HG03520 (cell line): ENCODE measurements around the gene MINDY4.
"Not testable (repeated sequence)": the region's sequence is repeated elsewhere in the genome, so short reads cannot be mapped to it uniquely, and the experiment has no call there.

Experiments used
- ATAC-seq: cut with Tn5 transposase; IDR thresholded peaks from one replicate; pipeline ENCODE4 v1.9.1; 2021; ENCODE audit warnings: mild to moderate bottlenecking, moderate library complexity; ENCODE audit not compliant: unreplicated experiment

The MINDY4 gene

DNA sequence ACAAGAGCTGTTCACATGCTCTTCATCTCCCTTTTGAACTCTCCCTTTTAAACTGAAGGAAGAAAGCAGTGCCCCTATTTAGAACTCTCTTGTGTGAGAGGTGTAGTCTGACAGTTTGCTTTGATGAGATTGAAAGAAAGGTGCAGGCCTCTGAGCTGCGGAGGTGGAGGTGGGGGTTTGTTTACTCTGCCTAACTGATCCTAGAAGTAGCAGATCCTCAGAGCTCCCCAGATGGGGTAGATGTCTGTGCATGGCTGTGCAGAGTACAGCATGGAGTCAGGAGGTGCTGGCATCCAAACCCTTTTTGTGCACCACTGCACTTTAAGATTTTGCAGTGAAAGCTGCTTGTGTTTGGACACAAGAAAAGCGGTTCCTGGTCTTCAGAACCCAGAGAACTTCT, 58.3 kb downstream of the MINDY4 start:
- ATAC-seq, result no peak

DNA sequence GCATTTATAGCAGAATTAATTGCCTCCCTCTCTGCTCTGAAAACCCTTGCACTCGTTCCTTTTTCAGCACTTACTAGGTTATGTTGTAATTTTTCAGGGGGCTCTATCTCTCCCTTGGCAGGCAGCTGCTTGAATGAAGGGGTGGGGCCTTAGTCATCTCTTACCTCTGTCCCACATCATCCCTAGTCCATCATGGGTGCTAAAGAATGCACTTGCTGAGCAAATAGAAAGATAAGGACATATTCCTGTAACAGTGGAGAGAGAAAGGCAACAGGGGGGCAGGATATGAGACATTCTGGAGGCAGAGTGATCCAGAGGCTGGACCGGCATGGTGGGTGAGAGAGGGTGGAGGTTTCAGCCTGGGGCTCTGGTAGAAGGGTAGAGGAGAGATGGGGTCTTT, 60.0 kb downstream of the MINDY4 start:
- ATAC-seq, result no peak

DNA sequence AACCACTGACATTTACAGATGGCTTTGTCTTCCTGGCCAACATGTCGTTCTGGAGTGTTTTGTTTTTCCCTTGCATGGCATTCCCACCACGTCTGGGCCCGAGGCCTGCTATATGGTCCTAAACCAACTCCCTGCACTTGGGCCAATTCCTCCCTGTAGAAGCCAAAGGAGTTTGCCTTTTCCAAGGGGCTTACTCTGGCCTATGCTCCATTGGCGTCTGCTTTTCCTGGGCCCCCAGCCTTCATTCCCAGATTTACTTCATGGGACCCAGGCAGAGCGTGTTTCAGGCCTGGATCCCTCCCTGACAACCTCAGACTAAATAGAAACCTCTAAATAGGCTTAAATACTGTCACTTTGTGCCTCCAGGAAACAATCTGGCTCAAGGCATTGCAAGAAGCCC, 60.7 kb downstream of the MINDY4 start:
- no peak for ATAC-seq

DNA sequence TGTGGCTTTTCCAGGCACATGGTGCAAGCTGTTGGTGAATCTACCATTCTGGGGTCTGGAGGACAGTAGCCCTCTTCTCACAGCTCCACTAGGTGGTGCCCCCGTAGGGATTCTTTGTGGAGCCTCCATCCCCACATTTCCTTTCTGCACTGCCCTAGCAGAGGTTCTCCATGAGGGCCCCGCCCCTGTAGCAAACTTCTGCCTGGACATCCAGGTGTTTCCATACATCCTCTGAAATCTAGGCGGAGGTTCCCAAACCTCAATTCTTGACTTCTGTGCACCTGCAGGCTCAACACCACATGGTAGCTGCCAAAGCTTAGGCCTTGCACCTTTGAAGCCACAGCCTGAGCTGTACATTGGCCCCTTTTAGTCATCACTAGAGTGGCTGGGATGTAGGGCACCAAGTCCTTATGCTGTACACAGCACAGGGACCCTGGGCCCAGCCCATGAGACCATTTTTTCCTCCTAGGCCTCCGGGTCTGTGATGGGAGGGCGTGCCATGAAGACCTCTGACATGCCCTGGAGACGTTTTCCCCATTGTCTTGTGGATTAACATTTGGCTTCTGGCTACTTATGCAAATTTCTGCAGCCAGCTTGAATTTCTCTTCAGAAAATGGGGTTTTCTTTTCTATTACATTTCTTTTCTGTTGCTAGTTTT, 62.9 kb downstream of the MINDY4 start:
- ATAC-seq, result not testable (repeated sequence)

DNA sequence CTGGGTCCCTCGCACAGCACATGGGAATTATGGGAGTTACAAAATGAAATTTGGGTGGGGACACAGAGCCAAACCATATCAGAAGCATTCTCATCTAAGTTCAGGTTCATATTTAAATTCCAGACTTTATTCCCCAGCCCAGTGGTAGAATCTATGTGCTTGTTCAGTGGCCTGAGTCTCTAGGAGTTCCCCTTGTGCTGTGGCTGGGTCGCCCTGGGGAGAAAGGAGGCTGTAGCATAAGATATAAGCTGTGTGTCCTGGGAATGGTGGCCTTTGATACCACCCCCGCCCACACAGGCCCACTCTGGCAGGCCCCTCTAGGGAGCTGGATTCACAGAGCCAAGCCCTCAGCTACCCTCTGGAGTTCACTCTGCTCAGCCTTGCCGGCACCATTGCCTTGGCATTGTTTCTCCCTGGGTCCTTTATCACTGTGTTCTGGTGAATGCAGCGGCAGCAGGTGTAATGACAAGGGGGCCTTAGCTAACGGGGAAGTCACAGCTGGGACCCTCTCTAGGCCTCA, 64.2 kb downstream of the MINDY4 start:
- no peak for ATAC-seq

DNA sequence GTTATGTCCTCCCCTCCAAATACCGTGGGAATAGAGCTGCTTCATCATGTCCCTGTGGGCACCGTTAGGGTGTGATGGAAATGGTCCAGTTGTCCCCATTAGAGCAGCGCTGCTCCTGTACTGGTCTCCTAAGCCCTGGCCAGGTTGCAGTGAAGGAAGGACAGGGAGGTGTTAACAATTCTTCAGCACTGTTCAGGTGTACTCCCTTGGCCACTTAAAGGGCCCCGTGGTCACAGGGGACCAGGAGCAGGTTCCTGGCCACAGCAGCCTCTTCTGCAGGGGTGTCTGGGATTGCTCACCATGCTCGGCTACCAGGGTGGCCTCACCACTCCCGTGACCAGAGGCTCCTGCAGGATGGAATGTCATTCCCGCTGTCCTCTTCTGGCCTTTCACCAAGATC, 65.8 kb downstream of the MINDY4 start:
- ATAC-seq, result no peak

DNA sequence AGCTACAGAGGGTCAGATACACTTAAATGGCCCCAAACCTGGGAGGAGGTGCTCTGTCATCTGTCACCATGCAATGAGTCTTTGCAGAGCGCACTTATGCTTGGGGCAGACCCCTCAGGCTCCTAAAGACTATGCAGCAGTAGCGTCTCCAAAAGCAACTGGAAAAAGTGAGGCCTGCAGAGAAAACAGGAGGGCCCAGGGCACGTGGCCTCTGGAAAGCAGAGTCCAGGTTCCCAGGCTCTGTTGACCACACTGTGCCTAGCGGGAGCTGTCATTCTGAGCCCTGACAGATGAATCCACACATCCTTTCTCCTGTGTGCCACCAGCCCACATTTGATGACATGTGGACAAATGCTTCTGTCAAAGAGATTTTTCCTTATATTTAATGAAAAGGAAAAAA, 66.4 kb downstream of the MINDY4 start:
- ATAC-seq, result no peak

DNA sequence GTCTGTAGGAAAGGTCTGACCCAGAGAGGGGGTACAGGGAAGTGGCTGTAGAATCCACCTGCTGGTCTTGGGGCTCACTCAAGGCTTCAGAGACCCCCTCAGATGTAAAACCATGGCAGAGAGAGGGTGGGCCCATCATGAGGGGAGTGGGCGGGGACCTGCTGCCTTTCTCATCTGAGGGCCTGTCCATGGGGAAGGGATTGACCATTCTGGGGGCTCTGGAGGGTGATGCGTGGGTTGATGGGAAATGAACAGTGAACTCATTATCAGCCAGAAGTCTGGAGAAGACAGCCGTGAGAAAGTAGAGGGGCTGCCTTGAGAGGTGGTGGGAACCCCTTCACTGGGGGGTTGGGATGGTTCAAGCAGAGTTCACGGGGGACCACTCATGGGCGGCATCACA, 66.8 kb downstream of the MINDY4 start:
- ATAC-seq, result no peak

DNA sequence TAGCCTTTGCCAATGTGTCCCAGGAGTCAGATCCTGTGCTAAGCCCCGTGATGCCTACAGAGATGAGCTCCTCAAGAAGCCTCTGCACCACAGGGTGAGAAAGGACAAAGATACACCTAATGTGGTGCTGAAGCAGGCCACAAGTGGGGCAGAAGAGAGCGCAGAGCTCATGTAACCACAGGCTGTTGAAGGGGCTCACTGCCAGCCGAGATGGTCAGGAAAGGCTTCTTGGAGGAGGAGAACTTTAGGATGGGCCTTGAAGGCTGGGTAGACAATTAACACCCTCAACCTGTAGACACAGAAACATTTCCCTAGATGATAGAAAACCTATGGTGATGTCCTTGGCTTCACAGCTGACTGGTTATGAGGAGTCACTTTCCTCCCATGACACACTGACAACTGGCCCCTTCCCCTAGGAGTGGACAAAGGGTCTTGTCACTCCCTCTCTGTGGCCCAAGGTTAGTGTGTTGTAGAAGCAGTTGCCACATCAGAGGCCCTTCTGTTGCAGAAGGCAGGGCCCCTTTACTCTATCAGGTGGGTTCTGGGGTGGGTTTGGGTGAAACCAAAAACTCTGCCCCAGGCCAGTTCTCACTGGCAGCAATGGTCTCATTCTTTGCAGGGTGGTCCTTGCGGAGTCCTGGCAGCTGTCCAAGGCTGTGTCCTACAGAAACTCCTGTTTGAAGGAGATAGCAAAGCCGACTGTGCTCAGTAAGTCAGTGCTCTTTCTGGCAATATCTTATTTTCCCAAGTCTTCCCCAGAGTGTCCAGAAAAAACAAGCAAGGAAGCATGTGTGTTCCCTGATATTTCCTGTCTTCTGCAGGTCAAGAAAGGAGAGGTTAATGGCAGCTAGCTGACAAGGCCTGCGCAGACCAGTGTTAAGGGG, 69.2 kb downstream of the MINDY4 start:
- no peak for ATAC-seq

DNA sequence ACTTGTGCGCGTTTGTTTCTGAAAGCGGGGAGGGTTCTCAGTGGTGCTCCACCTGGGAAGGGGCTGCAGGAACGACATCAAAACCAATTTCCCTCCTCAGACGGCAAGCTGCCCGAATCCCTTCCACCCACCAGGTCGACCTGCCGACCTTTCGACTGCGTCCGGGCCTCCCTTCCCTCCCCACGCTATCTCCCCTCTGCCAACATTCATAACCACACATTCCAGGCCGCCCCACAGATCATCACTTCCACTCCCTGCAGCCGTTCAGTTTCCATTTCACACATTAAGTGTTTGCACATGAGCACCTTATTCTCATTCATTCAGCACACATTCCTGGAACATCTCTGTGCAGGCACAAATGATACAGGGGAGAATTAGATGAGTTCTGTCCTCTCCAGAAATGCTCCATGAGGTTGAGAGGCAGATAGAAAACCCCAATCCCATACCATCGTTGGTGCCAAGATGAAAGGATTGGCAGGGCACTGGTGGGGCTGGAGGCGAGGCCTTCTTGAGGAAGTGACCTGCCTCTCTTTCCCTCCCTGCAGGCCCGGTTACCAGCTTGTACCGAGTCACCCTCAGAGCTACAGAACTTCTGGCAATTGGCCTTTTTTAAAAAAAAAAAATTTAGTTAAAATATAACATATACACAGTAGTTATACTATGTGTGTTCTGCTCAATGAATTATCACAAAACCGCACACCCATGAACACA, 70.0 kb downstream of the MINDY4 start:
- ATAC-seq, result no peak

DNA sequence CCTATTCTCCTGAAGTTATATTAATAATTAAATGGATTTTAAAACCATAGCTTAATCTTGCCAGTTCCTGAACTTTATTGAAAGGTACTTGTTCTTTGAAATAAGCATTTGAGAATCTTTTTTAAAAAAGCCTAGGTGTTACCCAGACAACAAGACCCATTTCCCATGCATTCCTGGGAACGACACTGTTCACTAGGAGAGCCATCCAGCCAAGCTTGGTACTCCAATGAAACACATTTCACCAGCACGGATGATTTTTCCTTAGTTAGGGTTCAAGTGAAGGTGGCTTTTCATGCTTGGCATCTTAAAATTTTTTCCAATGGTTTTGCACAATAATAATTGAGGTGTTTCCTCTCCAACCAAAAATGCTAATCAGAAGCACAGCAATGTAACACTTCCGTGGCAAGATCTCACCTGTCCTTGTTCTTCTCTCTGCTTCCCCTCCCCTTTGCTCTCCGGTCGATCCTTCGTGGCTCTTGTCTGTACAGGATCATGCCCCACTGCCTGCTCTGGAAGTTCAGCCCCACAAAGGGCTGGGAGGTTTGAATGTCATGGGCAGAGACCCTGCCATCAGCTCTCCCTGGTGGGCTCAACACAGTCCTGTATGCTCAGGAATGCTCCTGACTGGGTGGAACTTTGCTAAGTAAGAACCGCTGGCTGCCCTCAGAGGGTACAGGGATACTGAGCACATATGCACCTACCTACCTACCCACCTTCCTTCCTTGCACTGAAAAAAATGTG, 70.8 kb downstream of the MINDY4 start:
- no peak for ATAC-seq

DNA sequence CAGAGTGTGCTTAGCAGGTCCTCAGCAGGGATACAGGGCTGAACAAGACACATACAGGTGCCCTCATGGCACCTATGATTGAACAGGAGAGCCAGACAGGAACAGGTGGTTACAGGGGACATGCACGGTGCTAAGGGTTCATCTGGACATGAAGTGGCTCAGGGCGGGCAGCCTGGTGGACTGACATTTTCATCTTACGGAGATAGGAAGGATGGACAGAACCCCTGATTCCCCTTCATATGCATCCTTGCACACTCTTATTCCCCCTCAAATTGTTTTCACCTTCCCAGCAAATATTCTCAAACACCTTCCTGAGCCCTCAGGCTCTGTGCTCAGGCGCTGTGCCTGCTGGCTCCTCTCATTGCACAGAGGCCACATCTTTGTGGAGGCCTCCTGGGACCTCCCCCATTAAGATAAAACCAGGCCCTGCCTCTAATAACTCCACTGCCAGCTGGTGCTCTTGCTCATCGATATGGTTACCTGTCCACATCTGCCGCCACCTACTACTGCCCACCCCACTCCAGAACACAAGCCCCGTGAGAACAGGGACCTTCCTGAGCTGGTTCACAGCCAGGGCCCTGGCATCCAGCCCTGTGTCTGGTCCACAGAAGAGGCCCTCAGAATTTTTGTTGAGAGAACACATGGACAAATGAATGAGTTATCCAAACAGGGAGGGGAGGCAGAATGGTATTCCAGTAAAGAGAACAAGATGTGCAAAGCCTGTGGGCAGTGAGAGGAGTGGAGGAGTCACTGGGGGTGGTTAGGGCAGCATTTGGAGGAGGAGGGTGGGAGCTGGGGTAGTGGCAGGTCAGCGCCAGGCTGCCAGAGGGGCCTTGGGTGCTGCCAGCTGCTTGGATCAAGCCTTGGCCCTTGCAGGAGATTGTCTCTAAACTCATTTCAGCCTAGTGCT, 71.6 kb downstream of the MINDY4 start:
- no peak for ATAC-seq

DNA sequence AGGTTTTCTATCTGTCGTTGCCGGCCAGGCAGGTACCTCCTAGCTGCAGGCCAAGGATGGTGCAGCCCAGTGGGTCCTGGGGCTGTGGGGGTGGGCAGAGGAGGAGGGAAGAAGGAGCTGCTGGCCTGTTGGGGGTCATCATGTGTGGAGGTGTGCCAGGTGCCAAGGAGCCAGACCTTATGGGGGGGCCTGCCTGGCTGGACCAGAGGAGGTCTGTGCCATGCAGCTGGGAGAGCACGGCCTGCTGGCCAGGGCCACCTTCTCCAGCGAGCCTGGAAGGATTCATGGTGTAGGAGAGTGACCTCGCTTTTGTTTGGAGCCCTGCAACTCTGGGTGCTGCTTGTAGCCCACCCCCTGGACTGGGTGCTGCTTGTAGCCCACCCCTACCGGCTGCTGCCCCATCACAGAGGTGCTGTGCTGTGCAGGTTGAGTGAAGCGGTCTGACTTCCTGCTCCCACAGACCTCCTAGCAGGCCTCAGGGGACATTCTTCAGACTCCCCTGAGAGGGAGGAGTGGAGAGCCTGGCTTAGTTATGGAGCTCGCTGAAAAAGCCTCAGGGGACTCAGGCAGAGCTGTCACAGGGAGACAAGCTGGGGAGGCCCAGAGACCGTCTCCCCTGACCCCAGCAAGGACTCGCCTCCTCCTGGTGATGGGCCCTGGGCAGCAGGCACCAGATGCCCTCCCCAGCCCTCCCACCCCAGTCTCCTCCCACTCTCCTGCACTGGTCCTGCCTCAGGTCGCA, 72.7 kb downstream of the MINDY4 start:
- no peak for ATAC-seq

DNA sequence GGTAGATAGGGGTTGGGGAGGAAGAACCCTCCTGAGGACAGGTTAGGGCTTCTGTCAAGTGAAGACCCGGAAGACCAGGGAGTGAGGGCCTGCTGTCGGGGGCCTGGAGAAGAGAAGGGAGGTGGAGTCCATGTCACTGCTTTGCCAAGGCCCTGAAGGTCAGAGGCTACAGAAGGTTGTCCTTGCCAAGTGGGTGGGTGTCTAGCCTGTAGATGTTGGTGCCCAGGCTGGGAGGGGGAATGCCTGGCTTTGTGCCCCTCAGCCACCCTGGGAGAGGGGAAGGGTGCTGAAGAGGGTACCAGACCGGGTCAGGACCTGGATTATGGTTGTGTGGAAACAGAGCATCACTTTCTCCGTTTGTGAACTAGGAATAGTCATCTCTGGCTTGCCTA, 73.3 kb downstream of the MINDY4 start:
- no peak for ATAC-seq

DNA sequence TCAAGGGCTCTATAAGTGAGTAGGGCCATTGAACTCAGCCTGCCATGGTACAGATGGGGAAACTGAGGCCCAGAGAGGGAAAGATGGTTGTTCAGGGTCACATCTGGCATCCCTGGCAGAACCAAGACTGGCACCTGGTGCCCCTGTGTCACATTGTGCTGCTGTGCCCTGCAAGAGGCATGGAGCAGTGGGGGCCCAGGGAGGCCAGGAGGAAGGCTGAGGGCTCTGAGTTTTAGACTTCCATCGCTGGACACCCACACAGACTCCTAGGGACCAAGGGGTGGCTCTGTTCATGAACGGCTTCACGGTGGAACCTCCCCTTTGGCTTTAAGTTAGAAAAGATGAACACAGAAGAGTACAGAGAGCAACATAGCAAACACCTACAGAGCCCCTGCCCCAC, 73.7 kb downstream of the MINDY4 start:
- no peak for ATAC-seq

DNA sequence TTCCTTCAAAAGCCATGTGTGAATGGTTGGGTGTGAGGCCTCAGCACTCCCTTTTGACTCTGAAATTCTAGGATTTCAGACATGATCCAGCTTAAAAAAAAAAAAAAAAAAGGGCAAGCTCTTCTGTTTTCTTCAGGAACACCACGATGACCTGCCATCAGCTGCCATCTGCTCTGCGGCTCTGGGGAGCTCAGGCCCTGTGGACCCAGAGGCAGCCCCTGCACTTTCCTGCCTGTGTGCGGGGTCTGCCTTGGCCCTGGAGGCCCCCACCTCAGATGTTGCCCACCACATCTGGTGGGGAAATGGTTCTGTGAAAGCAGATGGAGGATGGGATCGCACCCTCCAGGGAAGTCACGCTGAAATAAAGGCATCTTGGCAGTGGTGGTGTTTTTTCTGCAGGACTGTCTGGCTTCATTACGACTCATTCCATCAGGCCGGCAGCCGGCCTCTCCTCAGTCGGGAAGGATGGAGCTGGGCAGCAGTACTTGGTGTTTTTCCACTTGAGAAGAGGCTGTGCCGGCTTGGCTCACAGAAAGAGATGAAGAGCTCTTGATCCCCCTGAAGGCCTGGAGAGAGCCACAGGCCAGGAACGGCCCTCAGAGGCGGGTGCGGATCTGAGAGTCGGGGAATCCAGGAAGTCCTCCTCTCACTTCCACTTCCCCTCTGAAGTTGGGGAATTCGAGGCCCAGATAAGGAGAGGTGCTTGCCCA, 74.4 kb downstream of the MINDY4 start:
- no peak for ATAC-seq

DNA sequence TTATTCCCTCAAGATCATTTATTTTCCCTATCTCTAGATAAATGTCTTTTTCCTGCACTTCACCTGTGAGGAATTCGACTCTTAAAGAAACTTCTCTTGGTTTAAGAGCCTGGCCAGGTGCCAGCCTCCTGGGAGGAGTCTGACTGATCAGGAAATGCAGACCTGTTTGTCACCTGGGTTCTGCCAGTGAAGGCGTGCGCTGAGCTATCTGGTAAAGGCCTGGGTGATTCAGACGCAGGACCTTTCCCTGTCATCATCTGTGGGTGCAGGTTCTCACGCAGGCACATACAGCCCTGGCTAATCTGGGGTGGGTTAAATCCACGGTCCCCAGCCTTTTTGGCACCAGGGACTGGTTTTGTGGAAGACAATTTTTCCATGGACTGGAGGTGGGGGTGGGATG, 75.2 kb downstream of the MINDY4 start:
- no peak for ATAC-seq

DNA sequence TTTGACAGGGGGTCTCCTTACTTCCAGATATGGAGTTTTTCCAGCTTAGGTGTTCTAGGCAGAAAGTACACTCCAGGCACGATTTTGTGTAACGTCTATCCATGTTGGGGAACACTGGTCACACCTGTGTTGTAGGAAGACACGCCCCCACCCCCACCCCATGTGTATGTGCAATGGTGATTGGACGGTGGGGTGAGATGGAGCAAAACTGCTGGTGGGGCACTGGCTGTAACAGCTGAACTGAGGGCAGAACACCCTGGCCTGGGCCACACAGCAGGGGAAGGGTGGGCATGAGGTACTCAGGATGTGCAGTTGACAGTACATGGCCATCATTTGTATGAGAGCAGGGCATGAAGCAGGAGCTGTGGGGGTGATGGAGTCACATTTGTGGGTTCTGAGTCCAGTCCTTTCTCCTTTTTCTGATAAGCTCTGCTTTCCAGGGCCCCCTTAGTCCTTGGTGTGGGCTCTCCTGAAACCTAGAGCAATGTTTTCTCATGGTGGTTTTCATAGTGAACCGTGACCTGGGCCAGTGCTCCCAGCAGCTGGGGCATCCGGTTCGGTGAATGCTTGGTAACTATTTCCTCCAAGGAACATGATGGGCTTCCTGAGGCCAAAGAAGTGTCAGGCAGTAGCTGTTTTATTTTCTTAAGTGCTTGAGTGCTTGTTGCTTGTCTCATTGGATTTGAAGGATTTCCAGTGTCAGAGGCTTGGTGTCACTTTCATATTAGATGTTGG, 77.1 kb downstream of the MINDY4 start:
- no peak for ATAC-seq
